Cardiac muscle cell (in vitro differentiated cells and primary cell): ENCODE measurements around the gene UCHL1. TPM values are rescaled to one million over a fixed set of nuclear protein-coding genes. Genes with fewer than 3 reads are reported as not detected.

Experiments used
- DNase-seq, 2 donors: peaks; one replicate each; pipeline versions ENCODE4 v3.0.0 to v3.0.0-alpha.2; 2010 to 2017; ENCODE audit warnings: low read depth in 1 of 2, low spot score in 1 of 2
- H3K27ac ChIP-seq: fragments of 200-600 bp; sonication (generic); 2 replicates; pipeline ENCODE4 v1.5.1; 2016
- H3K27me3 ChIP-seq: fragments of 200-600 bp; sonication (generic); 2 replicates; pipeline ENCODE4 v1.6.0; 2016; ENCODE audit warnings: control low read depth
- H3K36me3 ChIP-seq: fragments of 200-600 bp; sonication (generic); 2 replicates; pipeline ENCODE4 v1.5.1; 2016; ENCODE audit warnings: control low read depth
- H3K4me1 ChIP-seq: fragments of 200-600 bp; sonication (generic); 2 replicates; pipeline ENCODE4 v1.8.1; 2017; ENCODE audit warnings: low read depth, mild to moderate bottlenecking, mixed run types
- H3K4me3 ChIP-seq: fragments of 200-600 bp; sonication (generic); 2 replicates; pipeline ENCODE4 v1.5.1; 2016; ENCODE audit warnings: mild to moderate bottlenecking
- H3K9me3 ChIP-seq: fragments of 200-600 bp; sonication (generic); 2 replicates; pipeline ENCODE4 v1.5.1; 2017; ENCODE audit warnings: low read depth, mild to moderate bottlenecking, control low read depth
- CTCF ChIP-seq: IDR thresholded peaks from 2 replicates; pipeline ENCODE4 v1.5.1; 2012; ENCODE audit warnings: low read depth, mild to moderate bottlenecking, low read length
- polyA plus RNA-seq: library from polyadenylated mRNA; unstranded; fragments of >200 nt; fragmentation: Nextera tagmentation; extraction: Ambion mirVana; gene quantifications from 2 replicates; pipeline ENCODE4 v1.2.1, GENCODE V29; 2016
- total RNA-seq: library from RNA; depleted of rRNA; stranded (reverse); fragments of >200 nt; gene quantifications from 2 replicates; pipeline ENCODE4 v1.2.3, GENCODE V29; 2016

Gene UCHL1
- total and polyA plus RNA-seq, 2 experiments from 2014 or later = 36.3 to 60.3 TPM

GRCh38 chr4:41288254-41288653 lies 31.5 kb downstream of the UCHL1 start:
- no peaks in the 10 kb centered on the region for H3K9me3 ChIP-seq
- TF ChIP-seq CTCF = no peak
- H3K4me3 ChIP-seq = no peak overlapping the region
- H3K36me3 ChIP-seq = no peaks in the 10 kb centered on the region
- peaks cover 17% of the 10 kb centered on the region for H3K27me3 ChIP-seq
- no peak for DNase-seq
- H3K4me1 ChIP-seq = no peaks in the 10 kb centered on the region
- H3K27ac ChIP-seq = no peak overlapping the region

- Histone ChIP-seq H3K27ac (no peak overlapping the region), H3K9me3 (peaks cover 11% of the 10 kb centered on the region), H3K4me3 (no peak overlapping the region), H3K36me3 (no peaks in the 10 kb centered on the region), H3K27me3 (peaks cover 17% of the 10 kb centered on the region), H3K4me1 (no peaks in the 10 kb centered on the region)
- TF ChIP-seq CTCF = no peak
- no peak for DNase-seq
These were observed 33.8 kb downstream of the UCHL1 start for GRCh38 chr4:41290479-41290878.

GRCh38 chr4:41294445-41295062 lies 37.8 kb downstream of the UCHL1 start:
- TF ChIP-seq CTCF = no peak
- Histone ChIP-seq H3K4me1 (no peaks in the 10 kb centered on the region), H3K9me3 (peaks cover 11% of the 10 kb centered on the region), H3K36me3 (no peaks in the 10 kb centered on the region), H3K27ac (no peak overlapping the region), H3K27me3 (peaks cover 26% of the 10 kb centered on the region), H3K4me3 (no peak overlapping the region)
- DNase-seq = no peak

- H3K27ac ChIP-seq = no peak overlapping the region
- H3K4me1 ChIP-seq = no peaks in the 10 kb centered on the region
- TF ChIP-seq CTCF = no peak
- peaks cover 46% of the 10 kb centered on the region for H3K27me3 ChIP-seq
- no peak overlapping the region for H3K4me3 ChIP-seq
- H3K9me3 ChIP-seq = peaks cover 11% of the 10 kb centered on the region
- DNase-seq = no peak
- H3K36me3 ChIP-seq = no peaks in the 10 kb centered on the region
These were observed 40.3 kb downstream of the UCHL1 start for GRCh38 chr4:41296995-41297394.

GRCh38 chr4:41297832-41298231 lies 41.1 kb downstream of the UCHL1 start:
- no peak for TF ChIP-seq CTCF
- Histone ChIP-seq H3K9me3 (peaks cover 11% of the 10 kb centered on the region), H3K4me1 (no peaks in the 10 kb centered on the region), H3K36me3 (no peaks in the 10 kb centered on the region), H3K27ac (no peak overlapping the region), H3K4me3 (no peak overlapping the region), H3K27me3 (peaks cover 52% of the 10 kb centered on the region)
- no peak for DNase-seq
